ACHN (cell line): ENCODE data around the gene CHST13.

Experiments used
- DNase-seq: peaks from one replicate; pipeline ENCODE4 v3.0.0-alpha.2; 2015
- in situ Hi-C: cut with HindIII; loops from 2 replicates; pipeline ENCODE4 v1.10.0; 2017; ENCODE audit warnings: low sequenced_read_pairs, low pct_ligation_motif_present, low pct_unique_long_range_greater_than_20kb

CHST13 gene

GRCh38 chr3:126485956-126486355 is 38.0 kb upstream of the CHST13 start:
- in situ Hi-C loops, result no loop called here
- DNase-seq, result no peak

- in situ Hi-C loops, result no loop called here
- DNase-seq, result no peak
These were observed 37.6 kb upstream of the CHST13 start for GRCh38 chr3:126486360-126486847.

GRCh38 chr3:126487151-126487771 is 36.7 kb upstream of the CHST13 start:
- no peak for DNase-seq

GRCh38 chr3:126488185-126488584 is 35.8 kb upstream of the CHST13 start:
- in situ Hi-C loops, result no loop called here
- DNase-seq, result no peak

More at GRCh38 chr3:126487151-126487771, 36.7 kb upstream of the CHST13 start:
- in situ Hi-C loops, result no loop called here

GRCh38 chr3:126488886-126489569 is 34.9 kb upstream of the CHST13 start:
- DNase-seq, result no peak
- in situ Hi-C loops, result no loop called here

GRCh38 chr3:126490619-126491018 is 33.3 kb upstream of the CHST13 start:
- no peak for DNase-seq
- in situ Hi-C loops, result no loop called here

- DNase-seq, result no peak
- in situ Hi-C loops, result no loop called here
These were observed 32.5 kb upstream of the CHST13 start for GRCh38 chr3:126491221-126492013.

GRCh38 chr3:126493051-126493450 is 30.9 kb upstream of the CHST13 start:
- in situ Hi-C loops, result no loop called here
- no peak for DNase-seq

GRCh38 chr3:126493739-126494138 is 30.2 kb upstream of the CHST13 start:
- in situ Hi-C loops, result no loop called here
- DNase-seq, result no peak

GRCh38 chr3:126494204-126494969 is 29.6 kb upstream of the CHST13 start:
- no peak for DNase-seq
- in situ Hi-C loops, result no loop called here

GRCh38 chr3:126494970-126495230 is 29.1 kb upstream of the CHST13 start:
- no peak for DNase-seq
- in situ Hi-C loops, result no loop called here

GRCh38 chr3:126495786-126496185 is 28.2 kb upstream of the CHST13 start:
- no peak for DNase-seq
- in situ Hi-C loops, result no loop called here

- in situ Hi-C loops, result no loop called here
- DNase-seq, result no peak
These were observed 26.8 kb upstream of the CHST13 start for GRCh38 chr3:126496894-126497850.

GRCh38 chr3:126497956-126498355 is 26.0 kb upstream of the CHST13 start:
- no peak for DNase-seq
- in situ Hi-C loops, result no loop called here

- in situ Hi-C loops, result no loop called here
- DNase-seq, result no peak
These were observed 25.5 kb upstream of the CHST13 start for GRCh38 chr3:126498461-126498860.

GRCh38 chr3:126498929-126499328 is 25.0 kb upstream of the CHST13 start:
- in situ Hi-C loops, result no loop called here
- no peak for DNase-seq

- in situ Hi-C loops, result no loop called here
- no peak for DNase-seq
These were observed 24.6 kb upstream of the CHST13 start for GRCh38 chr3:126499401-126499800.

GRCh38 chr3:126500016-126500415 is 23.9 kb upstream of the CHST13 start:
- in situ Hi-C loops, result no loop called here

More at GRCh38 chr3:126500016-126500415, 23.9 kb upstream of the CHST13 start:
- DNase-seq, result no peak
